HEK293 (cell line): Measurements from ENCODE around the gene RGS19.
A peak's percentile ranks its signal among the peaks of the same experiment; 100 is the strongest.

Experiments used
- CTCF ChIP-seq: fragments of 450-650 bp; formaldehyde crosslinking; IDR thresholded peaks from 2 replicates; pipeline ENCODE4 v1.5.1; 2016; ENCODE audit warnings: missing biosample characterization, missing genetic modification characterization
- YY1 ChIP-seq: fragments of 450-650 bp; formaldehyde crosslinking; IDR thresholded peaks from 2 replicates; pipeline ENCODE4 v1.5.1; 2018; ENCODE audit warnings: missing biosample characterization, missing genetic modification characterization
- ZBTB26 ChIP-seq: fragments of 450-650 bp; formaldehyde crosslinking; optimal IDR thresholded peaks from 2 replicates; pipeline ENCODE3; 2016; ENCODE audit warnings: missing biosample characterization, mild to moderate bottlenecking, missing genetic modification characterization
- ZNF10 ChIP-seq: fragments of 450-650 bp; formaldehyde crosslinking; IDR thresholded peaks from 2 replicates; pipeline ENCODE4 v1.5.1; 2017; ENCODE audit warnings: missing biosample characterization, missing genetic modification characterization
- ZNF133 ChIP-seq: fragments of 450-650 bp; formaldehyde crosslinking; IDR thresholded peaks from 2 replicates; pipeline ENCODE4 v1.5.1; 2016; ENCODE audit warnings: missing biosample characterization, missing genetic modification characterization
- ZNF335 ChIP-seq: fragments of 450-650 bp; formaldehyde crosslinking; conservative IDR thresholded peaks from 2 replicates; pipeline ENCODE4 v1.5.1; 2016; ENCODE audit warnings: missing biosample characterization, missing genetic modification characterization
- ZNF529 ChIP-seq: fragments of 450-650 bp; formaldehyde crosslinking; IDR thresholded peaks from 2 replicates; pipeline ENCODE4 v1.5.1; 2017; ENCODE audit warnings: missing genetic modification characterization, missing biosample characterization; ENCODE audit not compliant: insufficient replicate concordance
- ZNF610 ChIP-seq: fragments of 450-650 bp; formaldehyde crosslinking; IDR thresholded peaks from 2 replicates; pipeline ENCODE4 v1.5.1; 2016; ENCODE audit warnings: missing biosample characterization, missing genetic modification characterization, borderline replicate concordance
- ZNF621 ChIP-seq: fragments of 450-650 bp; formaldehyde crosslinking; IDR thresholded peaks from 2 replicates; pipeline ENCODE4 v1.5.1; 2017; ENCODE audit warnings: missing biosample characterization, missing genetic modification characterization
- ZNF664 ChIP-seq: fragments of 450-650 bp; formaldehyde crosslinking; IDR thresholded peaks from 2 replicates; pipeline ENCODE4 v1.5.1; 2016; ENCODE audit warnings: missing biosample characterization, missing genetic modification characterization
- ZNF76 ChIP-seq: fragments of 450-650 bp; formaldehyde crosslinking; IDR thresholded peaks from 2 replicates; pipeline ENCODE4; 2016; ENCODE audit warnings: low read depth, missing biosample characterization, missing genetic modification characterization, borderline replicate concordance
- ZNF785 ChIP-seq: fragments of 450-650 bp; formaldehyde crosslinking; IDR thresholded peaks from 2 replicates; pipeline ENCODE4 v1.5.1; 2016; ENCODE audit warnings: missing biosample characterization, missing genetic modification characterization

DNA sequence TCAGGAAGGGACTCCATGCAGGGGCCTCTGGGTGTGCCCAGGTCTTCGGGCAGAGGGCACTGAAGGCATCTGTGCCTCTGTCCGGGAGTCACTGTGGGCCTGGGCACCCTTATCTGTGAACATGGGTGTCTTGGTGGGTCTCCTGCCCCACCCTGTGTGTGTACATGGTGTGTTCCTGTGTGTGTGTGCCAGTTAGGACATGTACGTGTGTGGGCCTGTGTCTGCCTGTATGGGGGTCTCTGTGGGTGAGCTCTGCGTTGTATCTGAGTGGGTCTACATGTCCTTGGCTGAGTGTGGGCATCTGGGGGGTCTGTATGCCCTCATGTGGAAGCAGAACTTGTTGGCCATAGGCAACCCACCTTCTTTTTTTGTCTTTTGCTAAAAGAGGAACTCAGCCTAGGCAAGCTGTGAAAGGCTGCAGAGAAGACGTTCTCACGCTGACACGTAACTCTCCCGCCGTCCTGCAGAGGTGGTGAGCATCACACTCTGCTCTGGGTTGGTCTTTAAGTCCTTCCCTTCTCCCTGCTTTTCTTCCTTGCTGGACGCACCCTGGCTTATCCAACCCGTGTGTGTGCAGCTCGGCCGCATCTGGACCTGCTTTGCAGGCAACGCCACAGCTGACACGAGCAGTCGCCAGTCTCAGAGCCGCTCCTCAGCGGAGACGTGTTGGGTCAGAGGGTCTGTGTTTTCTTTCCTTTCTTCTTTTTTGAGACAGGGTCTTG, 28.6 kb upstream of the RGS19 start:
- TF ChIP-seq CTCF (tag by site-specific recombination) (no peak), ZNF610 (tag by site-specific recombination) (no peak), ZNF76 (no peak), ZNF133 (tag by site-specific recombination) (no peak), ZNF664 (no peak), ZNF10 (tag by site-specific recombination) (no peak), ZNF621 (tag by site-specific recombination) (no peak), ZNF785 (tag by site-specific recombination) (no peak), ZNF529 (tag by site-specific recombination) (no peak), ZNF335 (tag by site-specific recombination) (no peak), YY1 (tag by site-specific recombination) (no peak), ZBTB26 (tag by site-specific recombination) (peak; percentile 11)
